IMR-90 (cell line): ENCODE results near the gene FOXN3.

Experiments used
- CEBPB ChIP-seq: IDR thresholded peaks from 2 replicates; pipeline ENCODE4 v1.6.1; 2012; ENCODE audit warnings: low read depth, low read length, improper control_type of control experiment
- TF ChIP-seq, protein P1 (sequence below): conservative IDR thresholded peaks from 2 replicates; pipeline ENCODE4 v1.5.1; 2012; ENCODE audit warnings: mild to moderate bottlenecking, low read depth, low read length, improper control_type of control experiment

DNA sequence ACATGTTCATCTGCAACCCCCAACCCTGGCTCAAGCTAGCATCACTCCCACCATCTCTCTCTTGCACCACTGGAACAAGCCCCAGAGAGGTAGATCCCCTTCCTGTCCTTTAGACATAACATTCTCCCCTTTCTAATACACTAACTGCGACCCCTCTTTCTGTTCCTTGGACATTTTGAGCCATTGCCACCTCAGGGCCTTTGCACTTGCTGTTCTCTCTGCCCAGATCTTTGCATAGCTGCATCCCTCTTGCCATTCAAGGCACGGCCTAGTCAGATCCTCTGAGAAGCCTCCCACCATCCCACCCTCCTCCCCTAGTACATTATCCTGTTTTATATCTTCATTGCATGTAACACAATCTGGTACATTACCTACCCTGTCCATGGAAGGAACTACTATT lies 16.5 kb downstream of the FOXN3 start:
- TF ChIP-seq, protein P1, sequence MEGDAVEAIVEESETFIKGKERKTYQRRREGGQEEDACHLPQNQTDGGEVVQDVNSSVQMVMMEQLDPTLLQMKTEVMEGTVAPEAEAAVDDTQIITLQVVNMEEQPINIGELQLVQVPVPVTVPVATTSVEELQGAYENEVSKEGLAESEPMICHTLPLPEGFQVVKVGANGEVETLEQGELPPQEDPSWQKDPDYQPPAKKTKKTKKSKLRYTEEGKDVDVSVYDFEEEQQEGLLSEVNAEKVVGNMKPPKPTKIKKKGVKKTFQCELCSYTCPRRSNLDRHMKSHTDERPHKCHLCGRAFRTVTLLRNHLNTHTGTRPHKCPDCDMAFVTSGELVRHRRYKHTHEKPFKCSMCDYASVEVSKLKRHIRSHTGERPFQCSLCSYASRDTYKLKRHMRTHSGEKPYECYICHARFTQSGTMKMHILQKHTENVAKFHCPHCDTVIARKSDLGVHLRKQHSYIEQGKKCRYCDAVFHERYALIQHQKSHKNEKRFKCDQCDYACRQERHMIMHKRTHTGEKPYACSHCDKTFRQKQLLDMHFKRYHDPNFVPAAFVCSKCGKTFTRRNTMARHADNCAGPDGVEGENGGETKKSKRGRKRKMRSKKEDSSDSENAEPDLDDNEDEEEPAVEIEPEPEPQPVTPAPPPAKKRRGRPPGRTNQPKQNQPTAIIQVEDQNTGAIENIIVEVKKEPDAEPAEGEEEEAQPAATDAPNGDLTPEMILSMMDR, result no peak
- TF ChIP-seq CEBPB, result no peak
